ENCODE measurements around the gene C13orf46.

DNA sequence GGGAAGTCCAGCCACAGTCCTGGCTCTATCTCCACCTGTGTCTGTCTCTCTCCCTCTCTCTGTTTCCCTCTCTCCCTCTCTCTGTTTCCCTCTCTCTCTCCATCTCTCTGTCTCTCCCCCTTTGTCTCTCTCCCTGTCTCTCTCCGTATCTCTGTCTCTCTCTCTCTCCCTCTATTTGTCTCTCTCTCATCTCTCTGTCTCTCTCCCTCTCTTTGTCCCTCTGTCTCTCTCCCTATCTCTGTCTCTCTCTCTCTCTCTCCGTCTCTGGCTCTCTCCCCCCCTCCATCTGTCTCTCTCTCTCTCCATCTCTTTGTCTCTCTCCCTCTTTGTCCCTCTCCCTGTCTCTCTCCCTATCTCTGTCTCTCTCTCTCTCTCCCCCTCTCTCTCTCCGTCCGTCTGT lies 39.5 kb upstream of the C13orf46 start:
- TF ChIP-seq, protein P1, sequence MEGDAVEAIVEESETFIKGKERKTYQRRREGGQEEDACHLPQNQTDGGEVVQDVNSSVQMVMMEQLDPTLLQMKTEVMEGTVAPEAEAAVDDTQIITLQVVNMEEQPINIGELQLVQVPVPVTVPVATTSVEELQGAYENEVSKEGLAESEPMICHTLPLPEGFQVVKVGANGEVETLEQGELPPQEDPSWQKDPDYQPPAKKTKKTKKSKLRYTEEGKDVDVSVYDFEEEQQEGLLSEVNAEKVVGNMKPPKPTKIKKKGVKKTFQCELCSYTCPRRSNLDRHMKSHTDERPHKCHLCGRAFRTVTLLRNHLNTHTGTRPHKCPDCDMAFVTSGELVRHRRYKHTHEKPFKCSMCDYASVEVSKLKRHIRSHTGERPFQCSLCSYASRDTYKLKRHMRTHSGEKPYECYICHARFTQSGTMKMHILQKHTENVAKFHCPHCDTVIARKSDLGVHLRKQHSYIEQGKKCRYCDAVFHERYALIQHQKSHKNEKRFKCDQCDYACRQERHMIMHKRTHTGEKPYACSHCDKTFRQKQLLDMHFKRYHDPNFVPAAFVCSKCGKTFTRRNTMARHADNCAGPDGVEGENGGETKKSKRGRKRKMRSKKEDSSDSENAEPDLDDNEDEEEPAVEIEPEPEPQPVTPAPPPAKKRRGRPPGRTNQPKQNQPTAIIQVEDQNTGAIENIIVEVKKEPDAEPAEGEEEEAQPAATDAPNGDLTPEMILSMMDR (IDR thresholded peaks at IDR 0.05; ENCODE audit: insufficient read depth, low read length): no peak
- no peak for TF ChIP-seq POLR2AphosphoS5 (IDR thresholded peaks at IDR 0.05; ENCODE audit: low read depth)
- TF ChIP-seq, protein P2, sequence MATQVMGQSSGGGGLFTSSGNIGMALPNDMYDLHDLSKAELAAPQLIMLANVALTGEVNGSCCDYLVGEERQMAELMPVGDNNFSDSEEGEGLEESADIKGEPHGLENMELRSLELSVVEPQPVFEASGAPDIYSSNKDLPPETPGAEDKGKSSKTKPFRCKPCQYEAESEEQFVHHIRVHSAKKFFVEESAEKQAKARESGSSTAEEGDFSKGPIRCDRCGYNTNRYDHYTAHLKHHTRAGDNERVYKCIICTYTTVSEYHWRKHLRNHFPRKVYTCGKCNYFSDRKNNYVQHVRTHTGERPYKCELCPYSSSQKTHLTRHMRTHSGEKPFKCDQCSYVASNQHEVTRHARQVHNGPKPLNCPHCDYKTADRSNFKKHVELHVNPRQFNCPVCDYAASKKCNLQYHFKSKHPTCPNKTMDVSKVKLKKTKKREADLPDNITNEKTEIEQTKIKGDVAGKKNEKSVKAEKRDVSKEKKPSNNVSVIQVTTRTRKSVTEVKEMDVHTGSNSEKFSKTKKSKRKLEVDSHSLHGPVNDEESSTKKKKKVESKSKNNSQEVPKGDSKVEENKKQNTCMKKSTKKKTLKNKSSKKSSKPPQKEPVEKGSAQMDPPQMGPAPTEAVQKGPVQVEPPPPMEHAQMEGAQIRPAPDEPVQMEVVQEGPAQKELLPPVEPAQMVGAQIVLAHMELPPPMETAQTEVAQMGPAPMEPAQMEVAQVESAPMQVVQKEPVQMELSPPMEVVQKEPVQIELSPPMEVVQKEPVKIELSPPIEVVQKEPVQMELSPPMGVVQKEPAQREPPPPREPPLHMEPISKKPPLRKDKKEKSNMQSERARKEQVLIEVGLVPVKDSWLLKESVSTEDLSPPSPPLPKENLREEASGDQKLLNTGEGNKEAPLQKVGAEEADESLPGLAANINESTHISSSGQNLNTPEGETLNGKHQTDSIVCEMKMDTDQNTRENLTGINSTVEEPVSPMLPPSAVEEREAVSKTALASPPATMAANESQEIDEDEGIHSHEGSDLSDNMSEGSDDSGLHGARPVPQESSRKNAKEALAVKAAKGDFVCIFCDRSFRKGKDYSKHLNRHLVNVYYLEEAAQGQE (IDR thresholded peaks at IDR 0.05; ENCODE audit: insufficient replicate concordance, low read depth): no peak
- no peak for TF ChIP-seq GABPA (IDR thresholded peaks at IDR 0.05; ENCODE audit: low read depth)
- TF ChIP-seq SPI1 (IDR thresholded peaks at IDR 0.05; ENCODE audit: borderline replicate concordance, low read depth): no peak

Measured in HL-60 (cell line).